NCI-H1930 (cell line): ENCODE measurements around the gene RGS19.

Experiments
- DNase-seq, 2 experiments: peaks; one replicate each; lab custom pipeline; 2025; lab: John Stamatoyannopoulos, UW

Gene RGS19

GRCh38 chr20:64063389-64064144 is 15.8 kb downstream of the RGS19 start:
- DNase-seq = no peak

DNA sequence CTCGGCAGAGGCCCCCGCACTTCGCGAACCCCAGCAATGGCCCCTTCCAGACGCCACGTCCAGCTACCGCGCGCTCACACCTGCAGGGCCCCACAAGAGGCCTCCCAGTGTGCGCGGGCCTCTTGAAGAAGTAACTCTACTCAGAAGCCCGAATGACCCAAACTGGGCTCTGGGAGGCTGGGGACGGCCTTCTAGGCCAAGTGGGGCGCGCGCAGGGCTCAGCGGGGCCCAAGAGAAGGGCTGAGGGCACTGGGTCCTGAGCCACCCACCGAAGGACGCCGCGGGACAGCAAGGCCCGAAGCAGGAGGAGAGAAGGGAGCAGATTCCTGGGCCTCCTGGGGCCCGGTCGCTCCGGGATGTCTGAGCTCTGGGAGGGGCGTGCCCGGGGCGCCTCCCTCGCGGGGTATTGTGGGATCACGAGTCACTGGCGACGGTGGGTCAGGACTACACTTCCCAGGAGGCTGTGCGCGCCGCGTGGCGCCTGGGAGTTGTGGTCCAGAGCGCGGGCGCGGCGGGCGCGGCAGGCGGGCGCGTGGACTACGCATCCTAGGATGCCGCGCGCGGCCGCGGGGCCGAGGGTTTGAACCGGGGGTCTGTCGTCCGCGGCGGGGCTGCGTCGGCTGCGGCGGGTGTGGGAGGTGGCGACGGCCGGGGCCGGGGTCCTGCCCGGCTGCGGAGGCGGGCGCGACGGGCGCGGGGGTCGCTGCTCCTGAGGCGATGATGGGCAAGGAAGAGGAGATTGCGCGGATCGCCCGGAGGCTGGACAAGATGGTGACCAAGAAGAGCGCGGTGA is 16.5 kb downstream of the RGS19 start, which contains the start of gene TCEA2:
TSS of gene TCEA2 (plus strand) at position 603 of the 793 bp plus-strand sequence. CDS start at position 718, 115 bp downstream.
- peak; percentile 94 to 98 for DNase-seq

DNA sequence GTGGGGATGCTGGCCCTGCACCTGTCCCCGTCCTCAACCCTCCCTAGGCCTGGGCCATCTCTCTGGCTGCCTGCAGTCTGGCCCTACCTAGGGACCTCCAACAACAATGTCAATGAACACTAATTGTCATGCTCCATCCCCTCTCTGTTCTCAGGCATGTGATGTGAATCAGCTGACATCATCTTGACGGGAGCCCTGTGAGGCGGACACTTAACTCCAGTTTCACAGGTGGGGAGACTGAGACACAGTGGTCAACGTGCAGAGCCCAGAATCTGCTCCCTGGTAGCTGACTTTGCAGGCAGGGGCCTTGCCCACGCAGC is 17.1 kb downstream of the RGS19 start:
- DNase-seq = no peak

DNA sequence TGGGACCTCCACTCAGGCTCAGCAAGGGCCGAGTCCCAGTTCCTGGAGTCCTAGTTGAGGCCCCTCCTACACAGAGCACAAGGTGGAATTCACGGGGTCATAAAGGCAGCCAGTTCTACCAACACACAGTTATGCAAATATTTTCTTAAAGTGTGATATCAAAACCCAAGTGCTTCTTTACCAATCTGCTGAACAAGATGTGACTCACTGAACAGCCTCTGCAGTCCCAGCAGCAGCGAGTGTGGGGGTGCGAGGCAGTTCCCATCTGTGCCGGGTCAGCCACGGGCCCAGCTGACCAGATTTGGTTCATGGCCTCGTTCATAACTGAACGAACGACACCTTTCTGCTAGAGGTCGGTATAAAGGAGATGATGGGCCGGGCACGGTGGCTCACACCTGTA is 20.8 kb downstream of the RGS19 start:
- no peak for DNase-seq

DNA sequence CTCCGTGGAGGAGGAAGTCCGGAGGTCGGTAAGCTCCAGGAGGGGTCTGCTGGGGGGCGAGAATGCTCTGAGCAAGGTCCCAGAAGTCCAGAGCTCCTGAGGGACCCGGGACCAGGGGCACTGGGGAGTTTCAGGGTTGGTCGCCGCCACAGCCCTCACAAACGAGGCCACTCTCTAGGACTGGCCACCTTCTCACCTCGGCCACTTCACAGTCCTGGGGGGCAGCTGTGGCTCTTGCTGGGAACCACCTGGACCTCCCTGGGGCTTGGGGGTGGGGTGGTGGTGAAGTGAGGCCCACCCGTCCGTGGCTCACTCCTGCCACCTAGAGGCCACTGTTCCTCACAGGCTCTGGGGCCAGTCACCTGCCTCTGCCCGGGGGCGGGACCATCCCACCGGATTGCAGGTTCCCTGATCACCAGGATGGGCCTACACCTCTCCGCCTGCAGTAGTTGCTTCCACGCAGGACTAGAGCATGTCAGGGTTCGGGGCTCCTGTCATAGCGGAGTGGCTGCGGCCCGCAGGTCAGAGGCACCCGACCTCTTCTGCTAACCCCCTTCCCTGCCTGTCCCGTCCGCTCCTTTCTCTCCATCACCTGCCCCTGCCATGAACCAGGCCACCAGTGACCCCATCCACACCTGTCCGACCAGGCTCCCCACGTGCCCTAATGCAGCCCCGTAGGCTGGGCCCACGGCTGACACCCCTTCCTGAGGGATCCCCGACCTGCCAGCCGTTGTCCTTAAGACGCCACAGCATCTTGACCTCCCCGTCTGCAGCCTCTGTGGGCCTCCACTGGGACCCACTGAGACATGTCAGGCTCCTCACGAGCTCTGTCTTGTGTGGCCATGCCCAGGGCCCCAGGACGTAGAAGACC is 21.5 kb downstream of the RGS19 start:
- DNase-seq = peak; percentile 53 to 60

- no peak for DNase-seq
These were observed 22.3 kb downstream of the RGS19 start for GRCh38 chr20:64056889-64057627.

GRCh38 chr20:64056639-64056888 is 22.8 kb downstream of the RGS19 start:
- DNase-seq = no peak

- DNase-seq = no peak
These were observed 23.3 kb downstream of the RGS19 start for GRCh38 chr20:64055893-64056638.

DNA sequence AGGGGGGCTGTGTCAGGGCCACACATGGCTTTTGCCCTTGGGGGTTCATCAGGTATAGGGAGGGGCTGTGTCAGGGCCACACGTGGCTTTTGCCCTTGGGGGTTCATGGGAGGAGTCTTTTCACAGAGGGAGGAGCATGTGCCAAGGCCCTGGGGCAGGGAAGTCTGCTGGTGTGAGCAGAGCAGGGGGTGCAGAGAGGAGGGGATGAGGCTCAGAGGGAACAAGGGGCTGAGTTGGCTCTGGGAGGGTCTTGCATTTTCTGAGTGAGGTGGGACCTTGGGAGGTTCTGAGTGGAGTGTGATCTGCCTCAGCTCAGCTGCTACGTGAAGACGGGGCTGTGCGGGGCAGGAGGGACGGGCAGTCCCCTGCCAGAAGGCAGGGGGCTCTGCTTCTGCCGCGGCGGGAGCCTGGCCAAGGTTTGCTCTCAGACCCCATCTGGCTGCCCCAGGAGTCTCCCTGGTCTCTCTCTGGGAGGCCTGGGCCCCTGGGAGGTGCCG is 23.9 kb downstream of the RGS19 start:
- no peak for DNase-seq

DNA sequence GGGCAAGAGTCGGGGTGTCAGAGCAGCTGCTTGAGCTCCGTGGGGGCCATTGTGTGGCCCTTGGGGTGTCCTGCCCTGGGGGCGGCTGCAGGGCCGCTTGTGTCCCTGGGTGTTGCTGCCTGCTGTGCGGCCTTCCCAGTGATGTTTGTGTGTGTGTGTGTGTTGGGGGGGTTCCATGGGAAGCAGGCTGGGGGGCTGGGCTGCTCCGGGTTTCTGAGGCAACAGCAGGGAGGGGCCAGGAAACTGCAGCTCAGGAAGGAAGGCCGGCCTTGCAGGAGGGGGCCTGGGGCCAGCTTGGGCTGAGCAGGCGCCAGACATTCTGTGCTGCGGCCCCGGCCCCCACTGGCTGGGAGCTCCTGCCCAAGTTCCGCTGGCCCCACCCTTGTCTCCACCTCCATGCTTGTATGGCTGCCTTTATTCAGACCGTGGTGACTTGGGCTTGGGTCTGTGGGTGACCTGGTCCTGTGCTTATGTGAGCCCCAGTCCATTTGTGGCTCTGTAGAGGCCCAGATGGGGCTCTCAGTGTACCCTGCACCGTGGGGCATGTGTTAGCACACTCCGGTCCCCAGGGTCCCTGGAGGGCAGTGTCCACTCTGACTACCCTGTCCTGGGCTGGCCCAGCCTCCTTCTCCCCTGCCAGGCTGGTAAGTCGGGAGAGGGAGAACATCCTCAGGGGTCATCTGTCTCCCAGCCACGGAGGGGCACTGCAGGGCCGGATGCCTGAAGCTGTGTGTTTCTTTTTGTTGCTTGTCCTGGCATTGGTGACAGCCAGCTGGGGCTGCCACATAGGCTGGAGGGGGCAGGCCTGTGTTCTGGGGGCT is 25.3 kb downstream of the RGS19 start:
- DNase-seq = no peak

GRCh38 chr20:64052987-64053840 is 26.1 kb downstream of the RGS19 start:
- DNase-seq = no peak

DNA sequence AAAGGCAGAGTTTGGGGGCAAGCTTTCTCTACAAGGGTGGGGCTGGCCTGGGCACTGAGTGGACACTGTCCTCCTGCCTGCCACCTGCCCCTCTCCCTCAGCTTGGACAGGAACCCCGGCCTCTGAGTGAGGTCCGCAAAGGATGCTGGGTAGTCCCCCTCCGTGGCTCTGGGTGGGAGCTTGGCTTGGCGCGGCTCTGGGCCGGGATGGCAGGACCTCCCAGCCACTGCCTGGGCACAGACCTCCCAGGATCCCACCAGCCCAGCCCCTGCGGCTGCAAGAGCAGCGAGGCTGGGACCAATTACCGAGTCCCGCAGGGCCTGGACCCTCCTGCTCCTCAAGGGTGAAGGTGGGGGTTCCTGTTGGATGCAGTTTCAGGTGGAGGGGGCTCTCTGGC is 27.0 kb downstream of the RGS19 start:
- DNase-seq = no peak

GRCh38 chr20:64051561-64052325 is 27.6 kb downstream of the RGS19 start:
- no peak for DNase-seq

DNA sequence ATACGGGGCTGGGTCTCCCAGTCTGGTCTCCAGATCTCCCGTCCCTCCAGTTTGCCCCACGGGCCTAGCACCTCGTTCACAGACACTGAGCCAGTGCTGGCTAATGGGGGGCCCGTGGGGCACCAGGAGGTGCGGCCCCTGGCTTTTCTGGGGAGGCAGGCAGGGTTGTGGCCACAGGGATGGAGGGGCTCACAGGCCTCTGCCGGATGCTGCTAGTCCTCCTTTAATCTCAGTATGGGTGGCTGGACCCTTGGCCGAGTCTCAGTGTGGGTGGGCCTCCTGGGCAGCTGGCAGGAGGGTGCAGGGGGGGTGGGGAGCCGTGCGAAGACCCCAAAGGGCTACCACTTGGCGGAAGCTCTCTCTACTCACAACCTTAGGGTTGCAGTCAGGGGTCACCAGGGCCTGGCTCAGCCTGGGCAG is 28.3 kb downstream of the RGS19 start:
- DNase-seq = no peak

DNA sequence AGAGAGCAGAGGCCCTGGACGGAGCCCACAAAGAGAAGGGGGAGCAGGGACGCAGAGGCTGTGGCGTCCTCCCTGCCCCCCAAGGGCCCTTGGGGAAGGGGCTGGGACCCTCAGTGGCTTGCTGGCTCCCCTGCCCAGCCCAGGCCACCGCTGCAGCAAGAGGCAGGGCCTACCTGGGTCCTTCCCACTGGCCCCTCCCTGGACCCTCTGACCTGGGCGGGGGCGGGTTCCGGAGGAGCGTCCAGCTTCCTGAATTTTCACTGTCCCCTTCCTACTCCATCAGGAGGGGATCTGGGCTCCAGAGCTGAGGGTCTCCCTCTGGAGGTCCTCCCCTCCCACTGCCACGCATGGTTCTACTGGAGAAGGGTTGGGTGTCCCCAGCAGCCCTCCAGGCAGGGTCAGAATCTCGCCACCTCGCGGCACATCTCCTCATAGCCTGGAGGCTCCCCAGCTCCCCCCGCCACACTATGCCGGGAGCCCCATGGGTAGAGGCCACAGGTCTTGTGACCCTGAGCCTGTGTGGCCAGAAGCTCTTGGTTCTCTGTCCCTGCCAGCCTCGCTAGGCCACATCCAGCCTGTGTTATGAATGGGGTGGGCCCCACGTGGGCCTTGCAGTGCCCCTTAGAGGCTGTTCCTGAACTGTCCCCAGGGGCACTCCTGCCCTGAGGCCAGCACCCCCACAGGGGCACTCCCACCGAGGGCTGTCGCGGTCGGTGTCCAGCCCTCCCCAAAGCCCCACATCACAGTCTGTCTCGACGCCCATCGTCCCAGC is 28.9 kb downstream of the RGS19 start:
- DNase-seq = no peak

DNA sequence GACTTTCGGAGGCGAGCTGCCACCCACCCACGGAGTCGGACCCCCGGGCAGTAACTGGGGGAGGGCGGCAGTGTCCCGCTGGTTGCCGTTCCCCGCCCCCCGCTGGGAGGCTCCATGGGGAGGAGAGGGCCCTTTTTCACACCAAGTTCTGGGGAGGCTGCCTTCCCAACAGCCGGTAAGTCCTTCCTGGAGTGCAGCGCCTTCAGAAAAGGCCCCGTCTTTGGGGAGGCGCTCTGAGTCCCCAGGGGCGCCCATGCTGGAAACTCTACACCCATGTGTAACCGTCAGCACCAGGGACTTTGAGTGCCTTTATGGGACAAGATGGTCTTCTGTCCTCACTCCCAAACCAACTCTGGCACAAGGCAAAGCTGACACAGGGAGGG is 29.4 kb downstream of the RGS19 start:
- no peak for DNase-seq

DNA sequence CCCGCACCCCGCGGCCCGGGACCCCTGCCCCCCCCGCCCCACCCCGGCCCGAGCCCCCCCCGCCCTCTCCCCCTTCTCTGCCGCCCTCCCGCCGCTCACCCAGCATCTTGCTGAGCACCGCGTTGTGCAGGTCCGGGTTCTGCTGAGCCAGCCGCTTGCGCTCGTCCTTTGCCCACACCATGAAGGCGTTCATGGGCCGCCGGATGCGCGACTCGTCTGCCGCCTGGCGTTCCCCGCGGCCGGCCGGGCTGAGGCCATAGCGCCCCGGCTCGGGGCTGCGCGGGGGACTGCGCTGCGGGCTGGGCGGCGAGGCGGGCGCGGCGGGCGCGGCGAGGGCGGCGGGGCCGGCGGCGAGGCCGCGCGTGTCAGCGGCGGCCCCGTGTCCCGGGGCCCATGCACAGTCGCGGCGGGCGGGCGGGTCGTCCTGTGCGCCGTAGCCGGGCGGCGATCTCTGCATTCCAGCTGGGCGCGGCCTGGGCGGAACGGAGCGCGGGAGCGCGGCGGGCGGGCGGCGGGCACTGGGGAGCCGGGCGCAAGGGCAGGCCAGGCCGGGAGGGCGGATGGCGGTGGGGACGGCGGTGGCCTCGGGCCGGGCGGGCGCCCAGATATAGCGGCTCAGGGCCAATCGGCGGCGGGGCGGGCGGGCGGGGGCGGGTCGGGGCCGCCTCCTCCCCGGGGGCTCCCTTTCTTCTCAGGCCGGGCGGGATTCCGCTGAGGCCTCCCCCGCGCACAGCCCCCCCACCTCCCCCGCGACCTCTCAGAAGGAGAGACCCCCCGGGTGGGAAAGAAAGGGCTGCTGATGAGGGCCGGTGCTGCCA is 30.0 kb downstream of the RGS19 start, which contains the start of gene SOX18:
TSS of gene SOX18 (minus strand) at position 580 of the 818 bp plus-strand sequence. CDS start at position 457, 123 bp downstream.
- DNase-seq = peak in 1 of 2 experiments; percentile 48
